ENCODE data around the gene KLC4. TPM values are rescaled to one million over a fixed set of nuclear protein-coding genes. Genes with fewer than 3 reads are reported as not detected.
A peak's percentile ranks its signal among the peaks of the same experiment; 100 is the strongest.

The KLC4 gene
- total and polyA plus RNA-seq, 5 donors from 2014 or later = 9.3 to 33.5 (median 13.9) TPM

- Histone ChIP-seq H3K27me3 (ENCODE audit: control insufficient read depth, insufficient read depth, low read length) (peaks cover 7% of the 10 kb centered on the region), H3K27ac (ENCODE audit: insufficient read depth, low read length, poor library complexity, severe bottlenecking) (no peak overlapping the region), H3K4me1 (ENCODE audit: control insufficient read depth, insufficient read depth, low read length, poor library complexity, severe bottlenecking) (no peaks in the 10 kb centered on the region), H3K4me3 (ENCODE audit: low read depth, low read length) (no peak overlapping the region), H3K36me3 (ENCODE audit: control insufficient read depth, insufficient read depth, low read length) (no peaks in the 10 kb centered on the region), H3K9me3 (ENCODE audit: control insufficient read depth in 2 of 2, low read length in 2 of 2) (no peaks in the 10 kb centered on the region)
- ATAC-seq (ENCODE audit: low read depth in 2 of 2) = no peak
- Mint-ChIP-seq H3K27ac (no peak overlapping the region), H3K36me3 (no peaks in the 10 kb centered on the region), H3K4me3 (no peak overlapping the region), H3K27me3 (peaks cover 35% of the 10 kb centered on the region), H3K4me1 (peaks cover 0 to 7% (median 2%) of the 10 kb centered on the region in 4 donors), H3K9me3 (peaks cover 0 to 3% (median 0%) of the 10 kb centered on the region in 7 donors)
- DNase-seq = no peak
Measured at GRCh38 chr6:43082806-43083655, 23.6 kb downstream of the KLC4 start.

GRCh38 chr6:43086022-43086658 is 26.7 kb downstream of the KLC4 start:
- Histone ChIP-seq H3K9me3 (ENCODE audit: control insufficient read depth in 2 of 2, low read length in 2 of 2) (no peaks in the 10 kb centered on the region), H3K4me3 (ENCODE audit: low read depth, low read length) (no peak overlapping the region), H3K36me3 (ENCODE audit: control insufficient read depth, insufficient read depth, low read length) (no peaks in the 10 kb centered on the region), H3K4me1 (ENCODE audit: control insufficient read depth, insufficient read depth, low read length, poor library complexity, severe bottlenecking) (no peaks in the 10 kb centered on the region), H3K27ac (ENCODE audit: insufficient read depth, low read length, poor library complexity, severe bottlenecking) (no peak overlapping the region), H3K27me3 (ENCODE audit: control insufficient read depth, insufficient read depth, low read length) (no peaks in the 10 kb centered on the region)
- H3K27ac Mint-ChIP-seq = peak overlapping the region in 2 of 3 donors; percentile 14 to 55
- no peaks in the 10 kb centered on the region for H3K9me3 Mint-ChIP-seq
- H3K4me1 Mint-ChIP-seq = peaks cover 0 to 3% (median under 1%) of the 10 kb centered on the region in 4 donors
- DNase-seq (no peak), ATAC-seq (ENCODE audit: low read depth in 2 of 2) (no peak)
- no peak overlapping the region for H3K4me3 Mint-ChIP-seq
- peaks cover 9% of the 10 kb centered on the region for H3K27me3 Mint-ChIP-seq
- H3K36me3 Mint-ChIP-seq = no peaks in the 10 kb centered on the region

DNA sequence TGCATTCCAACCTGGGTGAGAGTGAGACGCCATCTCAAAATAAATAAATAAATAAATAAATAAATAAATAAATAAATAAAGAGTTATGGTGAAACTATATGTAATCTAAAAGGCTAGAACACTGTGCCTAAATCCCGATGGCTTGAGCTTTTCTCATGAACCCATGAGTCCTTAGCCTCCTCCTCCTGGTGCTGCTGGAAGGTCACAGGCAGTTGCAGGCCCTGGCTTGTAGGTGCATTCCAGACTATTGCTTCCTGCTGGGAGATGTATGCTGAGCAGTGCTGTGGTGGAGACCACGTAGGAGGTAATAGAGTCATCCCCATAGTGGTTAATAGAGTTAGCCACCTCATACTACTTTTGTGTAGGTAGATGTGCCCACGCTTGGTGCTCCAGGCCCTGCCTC is 29.2 kb downstream of the KLC4 start:
- Mint-ChIP-seq H3K36me3 (no peaks in the 10 kb centered on the region), H3K4me3 (no peak overlapping the region), H3K27ac (no peak overlapping the region), H3K4me1 (peaks cover 2 to 15% (median 11%) of the 10 kb centered on the region in 4 donors), H3K27me3 (peaks cover 8% of the 10 kb centered on the region), H3K9me3 (no peaks in the 10 kb centered on the region)
- ATAC-seq (ENCODE audit: low read depth in 2 of 2) = no peak
- H3K36me3 ChIP-seq (ENCODE audit: control insufficient read depth, insufficient read depth, low read length) = no peaks in the 10 kb centered on the region
- H3K27me3 ChIP-seq (ENCODE audit: control insufficient read depth, insufficient read depth, low read length) = no peaks in the 10 kb centered on the region
- DNase-seq = no peak
- H3K4me3 ChIP-seq (ENCODE audit: low read depth, low read length) = no peak overlapping the region
- H3K4me1 ChIP-seq (ENCODE audit: control insufficient read depth, insufficient read depth, low read length, poor library complexity, severe bottlenecking) = peaks cover 7% of the 10 kb centered on the region
- no peak overlapping the region for H3K27ac ChIP-seq (ENCODE audit: insufficient read depth, low read length, poor library complexity, severe bottlenecking)
- H3K9me3 ChIP-seq (ENCODE audit: control insufficient read depth in 2 of 2, low read length in 2 of 2) = no peaks in the 10 kb centered on the region

- Histone ChIP-seq H3K36me3 (ENCODE audit: control insufficient read depth, insufficient read depth, low read length) (no peaks in the 10 kb centered on the region), H3K27ac (ENCODE audit: insufficient read depth, low read length, poor library complexity, severe bottlenecking) (no peak overlapping the region), H3K27me3 (ENCODE audit: control insufficient read depth, insufficient read depth, low read length) (no peaks in the 10 kb centered on the region), H3K4me3 (ENCODE audit: low read depth, low read length) (no peak overlapping the region), H3K4me1 (ENCODE audit: control insufficient read depth, insufficient read depth, low read length, poor library complexity, severe bottlenecking) (peaks cover 7% of the 10 kb centered on the region), H3K9me3 (ENCODE audit: control insufficient read depth in 2 of 2, low read length in 2 of 2) (no peaks in the 10 kb centered on the region)
- DNase-seq (no peak), ATAC-seq (ENCODE audit: low read depth in 2 of 2) (no peak)
- Mint-ChIP-seq H3K27ac (no peak overlapping the region), H3K27me3 (peaks cover 8% of the 10 kb centered on the region), H3K4me3 (no peak overlapping the region), H3K4me1 (peaks cover 7 to 20% (median 13%) of the 10 kb centered on the region in 4 donors), H3K36me3 (no peaks in the 10 kb centered on the region), H3K9me3 (no peaks in the 10 kb centered on the region)
Measured at GRCh38 chr6:43089467-43089866, 30.0 kb downstream of the KLC4 start.

- ATAC-seq (ENCODE audit: low read depth in 2 of 2) (no peak), DNase-seq (no peak)
- no peaks in the 10 kb centered on the region for H3K36me3 ChIP-seq (ENCODE audit: control insufficient read depth, insufficient read depth, low read length)
- H3K4me3 ChIP-seq (ENCODE audit: low read depth, low read length) = no peak overlapping the region
- peaks cover 7% of the 10 kb centered on the region for H3K4me1 ChIP-seq (ENCODE audit: control insufficient read depth, insufficient read depth, low read length, poor library complexity, severe bottlenecking)
- H3K9me3 ChIP-seq (ENCODE audit: control insufficient read depth in 2 of 2, low read length in 2 of 2) = no peaks in the 10 kb centered on the region
- H3K27ac ChIP-seq (ENCODE audit: insufficient read depth, low read length, poor library complexity, severe bottlenecking) = no peak overlapping the region
- Mint-ChIP-seq H3K27me3 (peaks cover 8% of the 10 kb centered on the region), H3K4me3 (peak overlapping the region in 1 of 4 donors; percentile 58), H3K9me3 (no peaks in the 10 kb centered on the region), H3K36me3 (no peaks in the 10 kb centered on the region), H3K27ac (no peak overlapping the region), H3K4me1 (peaks cover 7 to 20% (median 13%) of the 10 kb centered on the region in 4 donors)
- H3K27me3 ChIP-seq (ENCODE audit: control insufficient read depth, insufficient read depth, low read length) = no peaks in the 10 kb centered on the region
Measured at GRCh38 chr6:43089874-43090558, 30.6 kb downstream of the KLC4 start.

GRCh38 chr6:43090559-43090956 is 31.1 kb downstream of the KLC4 start:
- peaks cover 7 to 23% (median 13%) of the 10 kb centered on the region in 4 donors for H3K4me1 Mint-ChIP-seq
- H3K9me3 ChIP-seq (ENCODE audit: control insufficient read depth in 2 of 2, low read length in 2 of 2) = no peaks in the 10 kb centered on the region

DNA sequence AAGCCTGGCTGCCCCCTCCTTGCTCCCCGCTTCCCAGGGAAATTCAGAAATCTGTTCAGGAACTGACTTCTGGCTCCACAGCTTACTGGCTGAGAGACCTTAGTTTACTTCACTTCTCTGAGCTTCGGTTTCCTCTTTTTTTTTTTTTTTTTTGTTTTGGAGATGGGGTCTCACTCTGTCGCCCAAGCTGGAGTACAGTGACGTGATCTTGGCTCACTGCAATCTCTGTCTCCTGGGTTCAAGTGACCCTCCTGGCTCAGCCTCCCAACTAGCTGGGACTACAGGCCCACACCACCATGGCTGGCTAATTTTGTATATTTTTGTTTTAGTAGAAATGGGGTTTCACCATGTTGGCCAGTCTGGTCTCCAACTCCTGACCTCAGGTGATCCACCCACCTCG is 31.6 kb downstream of the KLC4 start:
- Histone ChIP-seq H3K9me3 (ENCODE audit: control insufficient read depth in 2 of 2, low read length in 2 of 2) (no peaks in the 10 kb centered on the region), H3K27me3 (ENCODE audit: control insufficient read depth, insufficient read depth, low read length) (no peaks in the 10 kb centered on the region), H3K4me1 (ENCODE audit: control insufficient read depth, insufficient read depth, low read length, poor library complexity, severe bottlenecking) (peaks cover 7% of the 10 kb centered on the region), H3K27ac (ENCODE audit: insufficient read depth, low read length, poor library complexity, severe bottlenecking) (no peak overlapping the region), H3K4me3 (ENCODE audit: low read depth, low read length) (no peak overlapping the region), H3K36me3 (ENCODE audit: control insufficient read depth, insufficient read depth, low read length) (no peaks in the 10 kb centered on the region)
- no peak overlapping the region for H3K4me3 Mint-ChIP-seq
- H3K4me1 Mint-ChIP-seq = peaks cover 7 to 24% (median 13%) of the 10 kb centered on the region in 4 donors
- no peaks in the 10 kb centered on the region for H3K9me3 Mint-ChIP-seq
- ATAC-seq (ENCODE audit: low read depth in 2 of 2) (no peak), DNase-seq (no peak)
- no peaks in the 10 kb centered on the region for H3K36me3 Mint-ChIP-seq
- peaks cover 7% of the 10 kb centered on the region for H3K27me3 Mint-ChIP-seq
- H3K27ac Mint-ChIP-seq = no peak overlapping the region

More at GRCh38 chr6:43090559-43090956, 31.1 kb downstream of the KLC4 start:
- no peaks in the 10 kb centered on the region for H3K36me3 ChIP-seq (ENCODE audit: control insufficient read depth, insufficient read depth, low read length)
- H3K4me1 ChIP-seq (ENCODE audit: control insufficient read depth, insufficient read depth, low read length, poor library complexity, severe bottlenecking) = peaks cover 7% of the 10 kb centered on the region
- no peak overlapping the region for H3K27ac Mint-ChIP-seq
- no peak overlapping the region for H3K27ac ChIP-seq (ENCODE audit: insufficient read depth, low read length, poor library complexity, severe bottlenecking)
- H3K4me3 Mint-ChIP-seq = no peak overlapping the region
- H3K27me3 Mint-ChIP-seq = peaks cover 8% of the 10 kb centered on the region
- no peaks in the 10 kb centered on the region for H3K9me3 Mint-ChIP-seq
- H3K4me3 ChIP-seq (ENCODE audit: low read depth, low read length) = no peak overlapping the region
- ATAC-seq (ENCODE audit: low read depth in 2 of 2) = no peak
- DNase-seq = no peak
- H3K36me3 Mint-ChIP-seq = no peaks in the 10 kb centered on the region
- H3K27me3 ChIP-seq (ENCODE audit: control insufficient read depth, insufficient read depth, low read length) = no peaks in the 10 kb centered on the region
